DOHH2 (cell line): ENCODE measurements around the gene RALA.

Source experiments
- H3F3A ChIP-seq: fragments of 200-600 bp; sonication (generic), shearing (Covaris generic); 2 replicates; pipeline ENCODE4 v1.6.0; 2016; ENCODE audit warnings: antibody characterized with exemption, mild to moderate bottlenecking; ENCODE audit not compliant: control insufficient read depth, insufficient read depth
- H3K27ac ChIP-seq: fragments of 200-600 bp; sonication (generic); 2 replicates; pipeline ENCODE4 v1.5.1; 2014; ENCODE audit warnings: low read depth, mild to moderate bottlenecking, low read length, moderate library complexity
- H3K27me3 ChIP-seq: fragments of 200-600 bp; sonication (generic); 2 replicates; pipeline ENCODE4 v1.6.1; 2014; ENCODE audit warnings: mild to moderate bottlenecking, low read length, mixed read lengths; ENCODE audit not compliant: control insufficient read depth
- H3K36me3 ChIP-seq: fragments of 200-600 bp; sonication (generic); 2 replicates; pipeline ENCODE4 v1.6.1; 2014; ENCODE audit warnings: mild to moderate bottlenecking, low read length, moderate library complexity, mixed read lengths; ENCODE audit not compliant: control insufficient read depth
- H3K4me1 ChIP-seq: fragments of 200-600 bp; sonication (generic); 2 replicates; pipeline ENCODE4 v1.6.1; 2014; ENCODE audit warnings: mild to moderate bottlenecking, low read length, mixed read lengths; ENCODE audit not compliant: control insufficient read depth
- H3K4me2 ChIP-seq: fragments of 200-600 bp; sonication (generic); 2 replicates; pipeline ENCODE4 v1.6.0; 2014; ENCODE audit warnings: mild to moderate bottlenecking, low read length, moderate library complexity
- H3K4me3 ChIP-seq: fragments of 200-600 bp; sonication (generic); 2 replicates; pipeline ENCODE4 v1.5.1; 2014; ENCODE audit warnings: mild to moderate bottlenecking, low read length, mixed read lengths
- H3K79me2 ChIP-seq: fragments of 200-600 bp; sonication (generic); 2 replicates; pipeline ENCODE4 v1.6.1; 2014; ENCODE audit warnings: mild to moderate bottlenecking, low read length, mixed read lengths; ENCODE audit not compliant: control insufficient read depth
- H3K9me2 ChIP-seq: fragments of 200-600 bp; sonication (generic); replicated peaks from 2 replicates; pipeline ENCODE4 v1.6.1; 2014; ENCODE audit warnings: mild to moderate bottlenecking, low read length, mixed read lengths; ENCODE audit not compliant: control insufficient read depth
- H3K9me3 ChIP-seq: fragments of 200-600 bp; sonication (generic); 2 replicates; pipeline ENCODE4 v1.6.1; 2014; ENCODE audit warnings: antibody characterized with exemption, low read length, mixed read lengths; ENCODE audit not compliant: control insufficient read depth, insufficient read depth
- H4K20me1 ChIP-seq: fragments of 200-600 bp; sonication (generic); 2 replicates; pipeline ENCODE4 v1.6.0; 2014; ENCODE audit warnings: low read depth, mild to moderate bottlenecking, antibody characterized with exemption, low read length, moderate library complexity; ENCODE audit not compliant: control insufficient read depth, insufficient read depth
- EZH2phosphoT487 ChIP-seq: fragments of 200-600 bp; sonication (generic); IDR thresholded peaks from 2 replicates; pipeline ENCODE4 v1.6.1; 2017; ENCODE audit warnings: borderline replicate concordance, mild to moderate bottlenecking, antibody characterized with exemption, low read length, moderate library complexity, mixed read lengths
- TF ChIP-seq, protein P1 (sequence below): fragments of 200-600 bp; sonication (generic); IDR thresholded peaks from one replicate; pipeline ENCODE4 v1.5.1; 2014; ENCODE audit warnings: antibody characterized with exemption, mild to moderate bottlenecking, low read depth, low read length; ENCODE audit not compliant: poor library complexity, severe bottlenecking

Gene RALA

DNA sequence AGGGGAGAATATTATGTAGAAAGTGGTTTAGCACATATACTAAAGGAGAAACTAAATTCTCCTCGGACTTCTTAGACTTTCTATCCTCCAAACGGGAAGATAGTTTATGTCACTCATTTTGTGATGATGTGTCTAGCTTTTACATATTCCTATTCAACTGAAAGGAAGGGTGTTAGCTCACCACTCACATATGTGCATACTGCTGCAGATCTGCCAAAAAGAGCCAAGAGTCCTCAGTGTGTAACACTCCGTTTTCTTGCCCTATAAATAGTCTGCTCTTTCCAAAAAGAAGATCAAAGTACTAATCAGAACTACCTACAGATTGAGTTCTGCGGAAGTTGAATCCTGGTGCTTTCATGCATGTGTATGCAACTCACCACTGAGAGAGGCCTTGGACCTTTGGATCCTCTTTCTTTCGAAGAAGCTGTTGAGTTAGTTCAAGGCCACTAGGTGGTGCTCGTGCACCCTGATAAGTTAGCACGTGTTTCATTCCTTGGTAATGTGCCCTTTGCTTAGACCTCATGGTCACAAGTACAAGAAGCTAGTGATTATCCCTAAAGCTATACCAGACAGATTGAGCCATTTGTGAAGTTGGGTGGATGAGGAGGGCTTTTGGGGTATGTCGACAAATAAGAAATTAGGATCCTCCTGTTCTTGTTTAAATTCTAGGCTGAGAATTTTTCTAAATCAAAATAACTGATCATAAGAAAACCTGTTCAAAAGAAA is 43.1 kb upstream of the RALA start:
- Histone ChIP-seq H3K9me2 (no peaks in the 10 kb centered on the region), H4K20me1 (no peaks in the 10 kb centered on the region), H3K4me2 (no peak overlapping the region), H3K9me3 (no peaks in the 10 kb centered on the region), H3K4me3 (no peak overlapping the region), H3K4me1 (peaks cover 10% of the 10 kb centered on the region), H3F3A (0 out of 2 replicates have a peak, but pooled peaks cover 3% of the 10 kb centered on the region), H3K79me2 (no peaks in the 10 kb centered on the region), H3K27ac (no peak overlapping the region), H3K36me3 (no peaks in the 10 kb centered on the region), H3K27me3 (no peaks in the 10 kb centered on the region)
- TF ChIP-seq, protein P1, sequence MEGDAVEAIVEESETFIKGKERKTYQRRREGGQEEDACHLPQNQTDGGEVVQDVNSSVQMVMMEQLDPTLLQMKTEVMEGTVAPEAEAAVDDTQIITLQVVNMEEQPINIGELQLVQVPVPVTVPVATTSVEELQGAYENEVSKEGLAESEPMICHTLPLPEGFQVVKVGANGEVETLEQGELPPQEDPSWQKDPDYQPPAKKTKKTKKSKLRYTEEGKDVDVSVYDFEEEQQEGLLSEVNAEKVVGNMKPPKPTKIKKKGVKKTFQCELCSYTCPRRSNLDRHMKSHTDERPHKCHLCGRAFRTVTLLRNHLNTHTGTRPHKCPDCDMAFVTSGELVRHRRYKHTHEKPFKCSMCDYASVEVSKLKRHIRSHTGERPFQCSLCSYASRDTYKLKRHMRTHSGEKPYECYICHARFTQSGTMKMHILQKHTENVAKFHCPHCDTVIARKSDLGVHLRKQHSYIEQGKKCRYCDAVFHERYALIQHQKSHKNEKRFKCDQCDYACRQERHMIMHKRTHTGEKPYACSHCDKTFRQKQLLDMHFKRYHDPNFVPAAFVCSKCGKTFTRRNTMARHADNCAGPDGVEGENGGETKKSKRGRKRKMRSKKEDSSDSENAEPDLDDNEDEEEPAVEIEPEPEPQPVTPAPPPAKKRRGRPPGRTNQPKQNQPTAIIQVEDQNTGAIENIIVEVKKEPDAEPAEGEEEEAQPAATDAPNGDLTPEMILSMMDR = peak; percentile 94
- TF ChIP-seq EZH2phosphoT487 = no peak

DNA sequence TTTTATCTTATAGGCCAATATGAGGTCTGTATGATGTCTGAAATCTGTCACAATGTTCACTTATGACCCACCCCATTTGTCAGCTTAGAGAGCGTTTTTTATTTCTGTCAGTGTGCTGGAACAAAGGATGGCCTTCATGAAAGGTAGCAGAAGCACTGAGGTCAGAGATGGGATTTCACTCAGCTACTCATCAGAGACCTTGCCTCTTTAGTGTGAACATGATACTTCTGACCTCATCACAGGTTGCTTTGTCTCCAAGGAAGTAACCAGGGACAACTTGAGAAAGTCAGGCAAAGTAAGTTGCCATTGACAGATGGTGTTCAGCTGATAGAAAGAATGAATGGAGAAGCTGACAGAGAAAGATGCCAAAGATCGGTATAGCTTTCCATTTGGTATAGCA is 40.8 kb upstream of the RALA start:
- no peaks in the 10 kb centered on the region for H3K36me3 ChIP-seq
- H3F3A ChIP-seq = 0 out of 2 replicates have a peak, but pooled peaks cover 3% of the 10 kb centered on the region
- TF ChIP-seq, protein P1 = no peak
- no peak for TF ChIP-seq EZH2phosphoT487
- H4K20me1 ChIP-seq = no peaks in the 10 kb centered on the region
- no peak overlapping the region for H3K4me2 ChIP-seq
- H3K9me3 ChIP-seq = no peaks in the 10 kb centered on the region
- no peaks in the 10 kb centered on the region for H3K27me3 ChIP-seq
- H3K27ac ChIP-seq = no peak overlapping the region
- no peaks in the 10 kb centered on the region for H3K79me2 ChIP-seq
- peaks cover 10% of the 10 kb centered on the region for H3K4me1 ChIP-seq
- no peak overlapping the region for H3K4me3 ChIP-seq
- no peaks in the 10 kb centered on the region for H3K9me2 ChIP-seq

DNA sequence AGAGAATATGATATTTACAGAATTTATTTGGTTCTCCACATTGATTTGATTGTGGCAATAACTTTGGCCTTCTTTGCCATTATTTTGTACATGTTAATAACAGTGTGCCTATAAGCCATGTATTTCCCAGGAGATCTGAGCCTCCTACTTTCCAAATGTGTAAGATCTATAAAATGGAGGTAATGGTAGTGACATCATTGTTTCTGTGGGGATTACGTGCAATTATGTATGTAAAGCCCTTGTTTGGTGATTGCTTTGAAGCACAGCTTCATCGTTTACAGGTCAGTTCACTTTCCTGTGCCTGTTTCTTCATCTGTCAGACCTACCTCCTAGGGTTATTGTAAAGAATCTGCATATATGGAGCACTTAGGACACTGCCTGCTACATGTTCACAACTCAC is 39.8 kb upstream of the RALA start:
- Histone ChIP-seq H3K36me3 (no peaks in the 10 kb centered on the region), H4K20me1 (no peaks in the 10 kb centered on the region), H3K9me3 (no peaks in the 10 kb centered on the region), H3K4me1 (peaks cover 10% of the 10 kb centered on the region), H3K79me2 (no peaks in the 10 kb centered on the region), H3F3A (0 out of 2 replicates have a peak, but pooled peaks cover 3% of the 10 kb centered on the region), H3K27ac (no peak overlapping the region), H3K4me3 (no peak overlapping the region), H3K4me2 (no peak overlapping the region), H3K9me2 (no peaks in the 10 kb centered on the region), H3K27me3 (no peaks in the 10 kb centered on the region)
- TF ChIP-seq, protein P1 = no peak
- TF ChIP-seq EZH2phosphoT487 = no peak
